GM12878 (cell line): ENCODE data around the gene ARHGEF10L. TPM values are rescaled to one million over a fixed set of nuclear protein-coding genes. Genes with fewer than 3 reads are reported as not detected.

ENCODE experiments used
- ATAC-seq: fragments of 200-7000 bp; cut with Tn5 transposase; 3 replicates; pipeline ENCODE4 v1.9.1; 2020; ENCODE audit warnings: mild to moderate bottlenecking, moderate library complexity
- BruUV-seq: library from RNA; stranded (reverse); fragments of 400-500 nt; replicated peaks from 2 replicates; lab custom pipeline; 2021; lab: Mats Ljungman, UMichigan
- CTCF ChIA-PET: fragments of 300-600 bp; sonication (Branson Sonifier 250); formaldehyde crosslinking; extraction: SDS; loops from one replicate; lab custom pipeline; 2021; ENCODE audit warnings: inconsistent platforms; lab: Yijun Ruan, JAX
- POLR2A ChIA-PET: fragments of 350-600 bp; formaldehyde crosslinking; extraction: SDS; loops from one replicate; lab custom pipeline; 2021; ENCODE audit warnings: inconsistent platforms; lab: Charles Lee
- RAD21 ChIA-PET: fragments of 300-600 bp; sonication (Branson Sonifier 250); formaldehyde crosslinking; loops from one replicate; lab custom pipeline; 2023; ENCODE audit warnings: antibody characterized with exemption; ENCODE audit not compliant: unreplicated experiment; lab: Charles Lee
- SMC1A ChIA-PET: fragments of 300-600 bp; sonication (Branson Sonifier 250); formaldehyde crosslinking; loops from one replicate; lab custom pipeline; 2023; ENCODE audit not compliant: unreplicated experiment, uncharacterized antibody; lab: Charles Lee
- DNase-seq: peaks from one replicate; pipeline ENCODE4 v3.0.0-alpha.2; 2011; ENCODE audit warnings: low read depth, low spot score
- FAIRE-seq: peaks from 3 replicates; lab custom pipeline; 2011; peaks lifted over from hg19 to GRCh38; lab: Jason Lieb, UNC
- H2AFZ ChIP-seq: 2 replicates; pipeline ENCODE4 v1.6.0; 2011; ENCODE audit warnings: low read depth, low read length, control low read depth; ENCODE audit not compliant: control insufficient read depth
- H3K27ac ChIP-seq: 2 replicates; pipeline ENCODE4 v1.5.1; 2011; ENCODE audit warnings: control low read depth; ENCODE audit not compliant: control insufficient read depth, insufficient read depth
- H3K27me3 ChIP-seq, 2 experiments: replicated peaks in 1 of 2; 2 replicates each; pipeline versions ENCODE4 v1.6.0 to v1.6.1; 2011; ENCODE audit warnings: low read length in 1 of 2; ENCODE audit not compliant: control insufficient read depth in 2 of 2, insufficient read depth in 2 of 2
- H3K36me3 ChIP-seq, 2 experiments: 2 replicates each; pipeline ENCODE4 v1.5.1; 2011; ENCODE audit warnings: low read length in 1 of 2; ENCODE audit not compliant: control insufficient read depth in 2 of 2, insufficient read depth in 2 of 2
- H3K4me1 ChIP-seq: 2 replicates; pipeline ENCODE4 v1.6.1; 2011; ENCODE audit warnings: mild to moderate bottlenecking, low read length, moderate library complexity, mixed read lengths; ENCODE audit not compliant: control insufficient read depth, insufficient read depth
- H3K4me2 ChIP-seq: 2 replicates; pipeline ENCODE4 v1.6.0; 2011; ENCODE audit warnings: control low read depth; ENCODE audit not compliant: control insufficient read depth, insufficient read depth
- H3K4me3 ChIP-seq: fragments of 200-600 bp; sonication (generic); 2 replicates; pipeline ENCODE4 v1.5.1; 2016
- H3K79me2 ChIP-seq: 2 replicates; pipeline ENCODE4 v1.6.0; 2011; ENCODE audit warnings: low read length; ENCODE audit not compliant: control insufficient read depth, insufficient read depth
- H3K9ac ChIP-seq: 2 replicates; pipeline ENCODE4 v1.8.0; 2011; ENCODE audit warnings: low read length, control low read depth, mixed read lengths; ENCODE audit not compliant: control insufficient read depth, insufficient read depth
- H3K9me3 ChIP-seq: replicated peaks from 3 replicates; pipeline ENCODE4 v1.5.1; 2011; ENCODE audit warnings: mild to moderate bottlenecking, low read length; ENCODE audit not compliant: control insufficient read depth, insufficient read depth
- H4K20me1 ChIP-seq: 2 replicates; pipeline ENCODE4 v1.6.0; 2011; ENCODE audit not compliant: control insufficient read depth, insufficient read depth
- CBX3 ChIP-seq: fragments of 200-600 bp; sonication (generic); IDR thresholded peaks from 2 replicates; pipeline ENCODE4 v1.6.1; 2016; ENCODE audit warnings: low read depth, borderline replicate concordance
- CEBPB ChIP-seq, 2 experiments: fragments of 150-350 bp in 1 of 2; IDR thresholded peaks; 2 replicates each; pipeline ENCODE4 v1.6.1; 2012 to 2014; ENCODE audit warnings: low read depth in 2 of 2, low read length in 2 of 2, borderline replicate concordance in 1 of 2, inconsistent platforms in 1 of 2
- EGR1 ChIP-seq, 2 experiments: IDR thresholded peaks; 1 replicate in 1 of 2; 2 replicates in 1 of 2; pipeline ENCODE4 v1.6.1; 2011 to 2012; ENCODE audit warnings: low read depth in 2 of 2, low read length in 2 of 2, borderline replicate concordance in 1 of 2, mild to moderate bottlenecking in 1 of 2, moderate library complexity in 1 of 2
- HDAC6 ChIP-seq: fragments of 200-600 bp; sonication (generic); IDR thresholded peaks from one replicate; pipeline ENCODE4 v1.8.0; 2017; ENCODE audit warnings: antibody characterized with exemption; ENCODE audit not compliant: unreplicated experiment
- JUNB ChIP-seq: IDR thresholded peaks from 2 replicates; pipeline ENCODE4 v1.6.1; 2016; ENCODE audit warnings: antibody characterized with exemption, mild to moderate bottlenecking
- LARP7 ChIP-seq: fragments of 450-650 bp; IDR thresholded peaks from 2 replicates; pipeline ENCODE4 v1.6.1; 2017; ENCODE audit warnings: mild to moderate bottlenecking
- PAX8 ChIP-seq: fragments of 450-650 bp; IDR thresholded peaks from 2 replicates; pipeline ENCODE4 v1.6.1; 2017; ENCODE audit warnings: mild to moderate bottlenecking, moderate library complexity
- PML ChIP-seq: IDR thresholded peaks from 2 replicates; pipeline ENCODE4 v1.6.1; 2012; ENCODE audit warnings: low read length, inconsistent platforms
- WGBS: methylation state at CpG from one replicate; pipeline ENCODE4 v1.1.6; 2016; ENCODE audit warnings: low lambda C conversion rate; ENCODE audit not compliant: insufficient replicate concordance, insufficient coverage; ENCODE audit errors: missing lambda C conversion rate; 5-methylcytosine and 5-hydroxymethylcytosine counted together
- in situ Hi-C: fragments of 300-500 bp; cut with MboI; formaldehyde crosslinking; loops from 9 replicates; pipeline ENCODE4 v1.14.3; 2018; ENCODE audit warnings: mixed read lengths
- intact Hi-C: fragments of 100-400 bp; cut with micrococcal nuclease; formaldehyde crosslinking; loops from one replicate; pipeline ENCODE4 v1.14.2; 2022; ENCODE audit not compliant: unreplicated experiment
- polyA plus RNA-seq, 11 experiments: library from polyadenylated mRNA; depleted of rRNA in 4 of 11; unstranded in 6 of 11; stranded (reverse) in 5 of 11; fragments of >200 nt; fragmentation: Nextera tagmentation in 4 of 11; fragmentation: Illumina TruSeq in 1 of 11; extraction: Ambion mirVana in 4 of 11; extraction: Trizol in 1 of 11; gene quantifications; 1 replicate in 1 of 11; 2 replicates in 10 of 11; pipeline versions ENCODE4 v1.2.1 to v1.2.3, GENCODE V29; 2011 to 2016; ENCODE audit warnings: inconsistent platforms in 2 of 11, missing spikeins in 2 of 11, low read depth in 1 of 11
- total RNA-seq, 4 experiments: library from RNA; depleted of rRNA in 3 of 4; stranded (reverse); fragments of >200 nt in 3 of 4; fragmentation: Illumina TruSeq in 1 of 4; extraction: Trizol in 1 of 4; gene quantifications; 2 replicates each; pipeline versions ENCODE4 v1.2.1 to v1.2.3, GENCODE V29; 2013 to 2021

The ARHGEF10L gene
- total and polyA plus RNA-seq, 10 of the 15 experiments (the other 5 are each of a cell fraction or from before 2014, with no cell fraction given) = 0.05 to 0.94 (median 0.28) TPM; not detected in 2

DNA sequence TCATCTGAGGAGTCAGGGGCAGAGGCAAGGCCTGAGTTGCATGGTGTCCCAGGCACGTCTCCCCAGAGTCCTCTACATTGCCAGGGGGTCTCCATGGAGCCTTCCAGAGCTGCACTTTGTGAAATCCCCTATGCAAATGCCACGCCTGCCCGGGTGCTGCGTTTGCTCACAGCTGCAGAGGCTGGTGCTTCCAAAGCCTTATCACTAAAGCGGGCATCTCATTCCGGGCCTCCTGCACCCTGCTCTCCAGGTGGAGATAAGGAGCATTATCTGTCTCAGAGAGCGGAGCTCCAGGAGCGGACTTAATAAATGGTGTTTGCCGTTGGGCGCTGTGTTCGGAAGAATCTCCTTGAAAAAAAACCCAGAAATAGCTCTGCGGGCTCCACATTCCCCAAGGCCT is 189.8 kb downstream of the ARHGEF10L start:
- ChIA-PET CTCF (no interaction called here), RAD21 (no interaction called here), POLR2A (no interaction called here), SMC1A (no interaction called here)
- Histone ChIP-seq H3K9ac (no peak overlapping the region), H3K27ac (no peak overlapping the region), H3K4me2 (no peak overlapping the region), H3K36me3 (no peaks in the 10 kb centered on the region), H2AFZ (no peak overlapping the region), H3K27me3 (no peaks in the 10 kb centered on the region), H4K20me1 (no peaks in the 10 kb centered on the region), H3K9me3 (no peaks in the 10 kb centered on the region), H3K4me1 (no peaks in the 10 kb centered on the region), H3K79me2 (no peaks in the 10 kb centered on the region), H3K4me3 (no peak overlapping the region)
- FAIRE-seq (no peak), DNase-seq (no peak), ATAC-seq (no peak)
- WGBS = 50% methylated on average over 12 of the region's 12 CpGs
- in situ Hi-C loops = no loop called here
- TF ChIP-seq EGR1 (IDR thresholded peaks at IDR 0.05; ENCODE audit: borderline replicate concordance in 1 of 2, low read depth in 2 of 2, low read length in 2 of 2) (no peak), PML (no peak), JUNB (no peak), CBX3 (no peak), PAX8 (no peak), CEBPB (IDR thresholded peaks at IDR 0.05; ENCODE audit: borderline replicate concordance in 1 of 2, low read depth in 2 of 2, low read length in 2 of 2) (no peak)
- intact Hi-C loops = no loop called here
- BruUV-seq = no TSS peak

DNA sequence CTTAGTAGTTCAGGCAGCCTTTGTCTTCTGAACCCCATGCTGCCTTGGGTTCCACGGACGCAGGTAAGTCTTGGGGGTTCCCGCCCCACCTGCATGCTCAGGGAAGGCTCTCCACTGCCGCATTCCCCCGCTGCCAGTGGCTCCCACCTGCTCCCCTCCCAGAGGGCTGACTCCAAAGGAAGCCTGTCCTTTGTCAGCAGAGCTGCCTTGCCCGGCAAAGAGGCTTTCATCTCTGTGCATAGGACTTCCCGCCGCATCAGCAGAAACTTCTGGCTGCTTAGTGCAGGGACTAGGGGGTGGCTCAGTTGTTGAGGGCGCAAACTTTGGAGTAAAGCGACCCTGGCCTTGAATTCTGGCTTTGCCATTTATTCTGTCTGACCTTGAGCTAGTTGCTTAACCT is 190.4 kb downstream of the ARHGEF10L start:
- no peaks in the 10 kb centered on the region for H4K20me1 ChIP-seq
- no peaks in the 10 kb centered on the region for H3K4me1 ChIP-seq
- H3K9ac ChIP-seq = no peak overlapping the region
- intact Hi-C loops = no loop called here
- TF ChIP-seq HDAC6 (no peak), LARP7 (no peak)
- no peak for FAIRE-seq
- no peaks in the 10 kb centered on the region for H3K27me3 ChIP-seq
- ATAC-seq = no peak
- H3K27ac ChIP-seq = no peak overlapping the region
- H3K4me2 ChIP-seq = no peak overlapping the region
- WGBS = 43% methylated on average over 10 of the region's 10 CpGs
- no TSS peak for BruUV-seq
- H3K36me3 ChIP-seq = no peaks in the 10 kb centered on the region
- no peak overlapping the region for H2AFZ ChIP-seq
- no peak overlapping the region for H3K4me3 ChIP-seq
- DNase-seq = no peak
- in situ Hi-C loops = no loop called here
- no peaks in the 10 kb centered on the region for H3K9me3 ChIP-seq
- ChIA-PET CTCF (no interaction called here), RAD21 (no interaction called here), SMC1A (no interaction called here), POLR2A (no interaction called here)
- no peaks in the 10 kb centered on the region for H3K79me2 ChIP-seq
